OCI-LY7 (cell line): ENCODE data around the gene GABRG3. TPM values are rescaled to one million over a fixed set of nuclear protein-coding genes. Genes with fewer than 3 reads are reported as not detected.

Experiments used
- BruUV-seq: library from RNA; stranded (reverse); fragments of 400-500 nt; replicated peaks from 2 replicates; lab custom pipeline; 2021; lab: Mats Ljungman, UMichigan
- CTCF ChIA-PET: fragments of 300-600 bp; sonication (Branson Sonifier 250); formaldehyde crosslinking; loops from one replicate; lab custom pipeline; 2022; ENCODE audit warnings: antibody characterized with exemption; ENCODE audit not compliant: unreplicated experiment; lab: Charles Lee
- POLR2A ChIA-PET: fragments of 300-600 bp; sonication (Branson Sonifier 250); formaldehyde crosslinking; loops from one replicate; lab custom pipeline; 2022; ENCODE audit warnings: antibody characterized with exemption; lab: Charles Lee
- DNase-seq: peaks from one replicate; pipeline ENCODE4 v3.0.0-alpha.2; 2015; ENCODE audit warnings: low spot score
- H2AFZ ChIP-seq: fragments of 200-600 bp; sonication (generic), shearing (Covaris generic); 2 replicates; pipeline ENCODE4 v1.6.1; 2014; ENCODE audit warnings: mild to moderate bottlenecking, antibody characterized with exemption, low read length, moderate library complexity
- H3K27ac ChIP-seq: fragments of 200-600 bp; sonication (generic); 2 replicates; pipeline ENCODE4 v1.5.1; 2014; ENCODE audit warnings: mixed run types, low read depth, mild to moderate bottlenecking, moderate library complexity, low read length, inconsistent platforms; ENCODE audit not compliant: poor library complexity, severe bottlenecking
- H3K36me3 ChIP-seq: fragments of 200-600 bp; sonication (generic); 2 replicates; pipeline ENCODE4 v1.6.1; 2014; ENCODE audit warnings: mild to moderate bottlenecking, antibody characterized with exemption, low read length, moderate library complexity, mixed read lengths; ENCODE audit not compliant: insufficient read depth
- H3K4me1 ChIP-seq: fragments of 200-600 bp; sonication (generic); 2 replicates; pipeline ENCODE4 v1.5.1; 2014; ENCODE audit warnings: mild to moderate bottlenecking, low read length; ENCODE audit not compliant: insufficient read depth, poor library complexity, severe bottlenecking
- H3K4me2 ChIP-seq: fragments of 200-600 bp; sonication (generic); 2 replicates; pipeline ENCODE4 v1.6.1; 2014; ENCODE audit warnings: mild to moderate bottlenecking, low read length
- H3K4me3 ChIP-seq: fragments of 200-600 bp; sonication (generic); 2 replicates; pipeline ENCODE4 v1.5.1; 2014; ENCODE audit warnings: mild to moderate bottlenecking, low read depth, low read length; ENCODE audit not compliant: poor library complexity, severe bottlenecking
- H3K79me2 ChIP-seq: fragments of 200-600 bp; sonication (generic); 2 replicates; pipeline ENCODE4 v1.6.1; 2016; ENCODE audit warnings: low read depth, mild to moderate bottlenecking, low read length, moderate library complexity, mixed read lengths; ENCODE audit not compliant: insufficient read depth
- H3K9me2 ChIP-seq: fragments of 200-600 bp; sonication (generic); 2 replicates; pipeline ENCODE4 v1.6.1; 2016; ENCODE audit warnings: mild to moderate bottlenecking, low read length, mixed read lengths; ENCODE audit not compliant: insufficient read depth
- H3K9me3 ChIP-seq: fragments of 200-600 bp; sonication (generic); 2 replicates; pipeline ENCODE4 v1.6.1; 2014; ENCODE audit warnings: mild to moderate bottlenecking, mixed run types, low read length, mixed read lengths
- H4K20me1 ChIP-seq: fragments of 200-600 bp; sonication (generic); 2 replicates; pipeline ENCODE4 v1.6.1; 2014; ENCODE audit warnings: mild to moderate bottlenecking, antibody characterized with exemption, low read length, moderate library complexity, mixed read lengths; ENCODE audit not compliant: insufficient read depth
- CTCF ChIP-seq: fragments of 200-600 bp; sonication (generic); conservative IDR thresholded peaks from 2 replicates; pipeline ENCODE4 v1.5.1; 2014; ENCODE audit warnings: mild to moderate bottlenecking, antibody characterized with exemption, low read length, moderate library complexity, mixed read lengths
- EZH2phosphoT487 ChIP-seq: fragments of 200-600 bp; sonication (generic); IDR thresholded peaks from 2 replicates; pipeline ENCODE4 v1.6.1; 2018; ENCODE audit warnings: low read depth, borderline replicate concordance, mild to moderate bottlenecking, mixed run types, antibody characterized with exemption, low read length, moderate library complexity, mixed read lengths
- intact Hi-C: fragments of 100-400 bp; cut with micrococcal nuclease; formaldehyde crosslinking; loops from one replicate; pipeline ENCODE4 v1.10.0; 2022; ENCODE audit not compliant: unreplicated experiment
- total RNA-seq, 2 experiments: library from RNA; depleted of rRNA in 1 of 2; stranded (reverse); fragments of >200 nt in 1 of 2; shearing (Covaris generic) in 1 of 2; gene quantifications; 2 replicates each; pipeline ENCODE4 v1.2.3, GENCODE V29; 2014 to 2022

GABRG3 gene
- total RNA-seq, 2 experiments from 2014 or later, result not detected

DNA sequence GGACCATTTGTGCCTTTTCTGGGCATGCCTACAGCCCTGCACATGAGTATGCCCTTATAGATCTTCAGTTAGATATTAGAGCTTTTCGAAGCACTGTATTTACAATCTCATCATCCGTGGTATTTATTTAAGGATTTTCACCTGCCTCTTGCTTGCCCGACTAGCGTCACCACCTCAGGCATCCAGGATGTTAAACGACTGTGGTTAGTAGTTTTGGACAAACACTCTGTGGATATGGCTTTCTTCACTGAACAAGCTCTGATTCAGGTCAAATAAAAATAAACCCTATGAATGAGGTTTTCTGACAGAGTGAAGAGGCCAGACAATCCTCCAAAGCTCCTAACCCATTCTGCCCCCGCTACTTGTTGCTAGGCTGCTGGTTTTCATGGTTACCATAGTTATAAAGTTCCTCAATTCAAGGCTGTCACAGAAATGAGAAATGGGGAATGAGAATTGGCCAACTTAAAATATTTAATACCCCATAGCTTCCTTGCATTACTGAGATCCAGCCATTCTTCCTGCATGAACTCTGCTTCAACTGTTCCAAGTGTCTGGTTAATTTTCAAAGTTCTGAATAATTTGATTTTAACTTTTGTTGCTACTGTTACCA is 440.1 kb downstream of the GABRG3 start:
- Histone ChIP-seq H2AFZ (no peak overlapping the region), H3K4me3 (no peak overlapping the region), H3K27ac (no peak overlapping the region), H3K4me1 (no peaks in the 10 kb centered on the region), H3K36me3 (no peaks in the 10 kb centered on the region), H4K20me1 (no peaks in the 10 kb centered on the region), H3K4me2 (no peak overlapping the region), H3K9me2 (no peaks in the 10 kb centered on the region), H3K79me2 (no peaks in the 10 kb centered on the region), H3K9me3 (no peaks in the 10 kb centered on the region)
- DNase-seq, result no peak
- ChIA-PET POLR2A (interaction anchor here (0.6 kb wide), 1 partner anchor 214 kb away, joined by 3 read pairs; no protein-coding TSS in a partner anchor), CTCF (no interaction called here)
- BruUV-seq, result no TSS peak
- intact Hi-C loops, result no loop called here
- TF ChIP-seq CTCF (no peak), EZH2phosphoT487 (no peak)

DNA sequence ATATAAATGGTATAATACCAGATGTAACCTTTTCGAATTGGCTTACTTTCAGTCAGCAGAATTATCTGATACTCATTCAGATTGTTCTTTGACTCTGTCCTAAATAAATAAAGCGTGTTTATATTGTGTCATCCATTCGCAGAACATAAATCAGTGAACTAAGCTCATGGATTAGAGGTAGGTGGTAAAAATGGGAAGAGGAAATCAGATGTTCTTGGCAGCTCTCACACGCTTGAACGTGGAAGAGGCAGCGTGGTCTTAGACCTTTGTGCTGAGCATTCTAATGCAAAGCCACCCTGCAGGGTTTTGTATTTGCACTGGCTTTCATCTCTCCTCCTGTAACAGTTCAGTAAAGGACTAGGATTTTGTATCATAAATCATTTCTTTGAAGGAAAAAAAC is 441.4 kb downstream of the GABRG3 start:
- H3K36me3 ChIP-seq, result no peaks in the 10 kb centered on the region
- H3K4me3 ChIP-seq, result no peak overlapping the region
- no peaks in the 10 kb centered on the region for H3K9me3 ChIP-seq
- ChIA-PET CTCF (no interaction called here), POLR2A (no interaction called here)
- intact Hi-C loops, result no loop called here
- no peaks in the 10 kb centered on the region for H4K20me1 ChIP-seq
- H3K4me1 ChIP-seq, result no peaks in the 10 kb centered on the region
- BruUV-seq, result no TSS peak
- no peaks in the 10 kb centered on the region for H3K9me2 ChIP-seq
- no peak for DNase-seq
- no peak overlapping the region for H2AFZ ChIP-seq
- H3K79me2 ChIP-seq, result no peaks in the 10 kb centered on the region
- no peak overlapping the region for H3K27ac ChIP-seq
- TF ChIP-seq CTCF (no peak), EZH2phosphoT487 (no peak)
- no peak overlapping the region for H3K4me2 ChIP-seq

DNA sequence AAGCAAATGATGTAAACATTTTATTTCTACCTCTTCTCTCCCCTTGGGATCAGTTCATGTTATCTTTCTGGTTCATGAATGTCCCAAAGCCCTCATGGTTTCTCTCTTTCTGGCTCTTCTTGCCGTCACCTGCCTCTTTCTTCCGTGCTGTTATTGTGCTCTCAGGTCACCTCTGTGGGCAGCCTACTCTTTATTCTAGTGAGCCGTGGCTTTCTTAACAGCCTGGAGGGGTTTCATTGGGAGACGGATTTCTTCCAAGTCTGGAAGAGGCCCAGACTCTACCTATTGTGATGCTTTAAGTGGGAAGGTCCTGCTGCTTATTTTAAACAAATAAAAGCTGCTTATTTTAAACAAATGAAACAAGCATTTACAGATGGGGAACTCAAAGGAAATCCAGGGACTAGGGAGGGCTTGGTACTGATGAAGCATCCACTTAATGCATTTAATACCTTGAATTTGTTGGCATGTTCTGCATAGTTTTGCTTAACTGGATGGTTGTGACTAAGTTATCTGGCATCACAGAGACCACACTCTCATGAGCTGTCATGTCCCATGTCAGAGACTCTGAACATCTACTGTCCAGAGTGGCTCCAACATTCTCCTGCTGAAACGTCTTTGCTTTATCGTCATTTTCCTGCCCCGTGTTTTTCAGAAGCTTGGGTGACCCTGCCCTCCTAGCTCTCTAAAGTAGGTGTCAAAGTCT is 443.3 kb downstream of the GABRG3 start:
- Histone ChIP-seq H3K27ac (no peak overlapping the region), H3K4me3 (no peak overlapping the region), H4K20me1 (no peaks in the 10 kb centered on the region), H2AFZ (no peak overlapping the region), H3K9me3 (no peaks in the 10 kb centered on the region), H3K4me1 (no peaks in the 10 kb centered on the region), H3K4me2 (no peak overlapping the region), H3K36me3 (no peaks in the 10 kb centered on the region), H3K9me2 (no peaks in the 10 kb centered on the region), H3K79me2 (no peaks in the 10 kb centered on the region)
- intact Hi-C loops, result no loop called here
- TF ChIP-seq CTCF (no peak), EZH2phosphoT487 (no peak)
- POLR2A ChIA-PET, result interaction anchor here (0.6 kb wide), 2 partner anchors 55 to 124 kb away, joined by 3 read pairs; no protein-coding TSS in a partner anchor
- no TSS peak for BruUV-seq
- DNase-seq, result no peak
- CTCF ChIA-PET, result no interaction called here
